ENCODE results near the gene CYSRT1. TPM values are rescaled to one million over a fixed set of nuclear protein-coding genes. Genes with fewer than 3 reads are reported as not detected.

Gene CYSRT1
- total RNA-seq, 1 experiment from 2014 or later = 1.0 TPM

- H3K9me3 Mint-ChIP-seq = no peaks in the 10 kb centered on the region; a peak in 1 of 5 replicates
- Histone ChIP-seq H2BK5ac (ENCODE audit: insufficient read length, low read length) (no peak within 1 kb of the TSS), H2BK20ac (ENCODE audit: low read depth, low read length, poor library complexity, severe bottlenecking) (no peak within 1 kb of the TSS), H3K9me3 (ENCODE audit: control insufficient read depth, low read depth, low read length) (no peaks in the 10 kb centered on the region), H4K20me1 (ENCODE audit: control insufficient read depth, insufficient read depth, insufficient read length) (no peaks in the 10 kb centered on the region), H2BK12ac (ENCODE audit: insufficient read length, low read depth, low read length) (no peak within 1 kb of the TSS), H2BK15ac (ENCODE audit: low read depth, low read length) (no peak within 1 kb of the TSS), H3K4ac (ENCODE audit: low read depth, low read length) (no peak within 1 kb of the TSS), H3K56ac (ENCODE audit: insufficient read length, low read depth, low read length) (no peak within 1 kb of the TSS), H3K23ac (ENCODE audit: insufficient read length, low read depth, low read length) (no peak within 1 kb of the TSS), H2BK120ac (ENCODE audit: low read depth, low read length, poor library complexity, severe bottlenecking) (no peak within 1 kb of the TSS), H3K27ac (ENCODE audit: insufficient read length, low read depth, low read length) (no peak within 1 kb of the TSS), H3K79me1 (ENCODE audit: insufficient read depth, low read depth, low read length, poor library complexity, severe bottlenecking) (peaks cover 5% of the 10 kb centered on the region), H3T11ph (ENCODE audit: low read length) (no peak within 1 kb of the TSS), H2AFZ (ENCODE audit: low read length) (no peak within 1 kb of the TSS), H2AK5ac (ENCODE audit: insufficient read length, low read length) (no peak within 1 kb of the TSS), H3K9ac (ENCODE audit: extremely low read depth, insufficient read length, low read length) (peak within 1 kb of the TSS; percentile 43), H3K79me2 (ENCODE audit: insufficient read depth, low read length) (peaks cover 6% of the 10 kb centered on the region; the same call in 1 of the 2 replicates), H3K14ac (ENCODE audit: insufficient read depth, low read length) (peak within 1 kb of the TSS; percentile 26), H4K91ac (ENCODE audit: insufficient read length, low read depth, low read length) (no peak within 1 kb of the TSS), H4K5ac (ENCODE audit: insufficient read length, low read depth, low read length) (no peak within 1 kb of the TSS), H3K4me2 (ENCODE audit: insufficient read depth, insufficient read length, low read length) (peak within 1 kb of the TSS; percentile 68), H3K4me1 (ENCODE audit: insufficient read depth, low read length) (no peaks in the 10 kb centered on the region), H3K18ac (ENCODE audit: insufficient read length, low read depth, low read length) (no peak within 1 kb of the TSS), H3K23me2 (ENCODE audit: insufficient read length, low read depth, low read length, poor library complexity, severe bottlenecking) (peaks cover 14% of the 10 kb centered on the region), H4K8ac (replicated peaks; ENCODE audit: insufficient read length, low read depth, low read length) (no peak within 1 kb of the TSS), H3K27me3 (ENCODE audit: insufficient read depth, low read length) (no peaks in the 10 kb centered on the region)
- peaks cover 4% of the 10 kb centered on the region for H3K27me3 Mint-ChIP-seq (ENCODE audit: low read depth)
- peak within 1 kb of the TSS; percentile 84 to 91 for H3K4me3 Mint-ChIP-seq
- peak within 1 kb of the TSS in 1 of 3 experiments; percentile 18; a peak in 3 of 7 replicates for H3K27ac Mint-ChIP-seq
- peaks cover 16 to 27% (median 25%) of the 10 kb centered on the region in 3 experiments; a peak in 6 of 7 replicates for H3K36me3 Mint-ChIP-seq (ENCODE audit: insufficient read depth in 1 of 3, low read depth in 3 of 3)
- H3K4me1 Mint-ChIP-seq = peaks cover 8 to 19% of the 10 kb centered on the region in 2 experiments
- WGBS (ENCODE audit: extremely low coverage, insufficient read length, low lambda C conversion rate) = no CpG with 5 or more reads among the region's 105 CpGs
- no peak for TF ChIP-seq CTCF (conservative IDR thresholded peaks at IDR 0.05)
- peak; percentile 90 for DNase-seq
Measured at GRCh38 chr9:137254624-137255447, 29.9 kb downstream of the CYSRT1 start, which contains the start of gene NELFB. TSS of gene NELFB (plus strand) at chr9:137255327.

All from H9 (cell line).